Measurements from ENCODE around the gene MEDAG. TPM values are rescaled to one million over a fixed set of nuclear protein-coding genes. Genes with fewer than 3 reads are reported as not detected.

MEDAG gene
- total RNA-seq, 1 donor from 2014 or later: 19.0 TPM

DNA sequence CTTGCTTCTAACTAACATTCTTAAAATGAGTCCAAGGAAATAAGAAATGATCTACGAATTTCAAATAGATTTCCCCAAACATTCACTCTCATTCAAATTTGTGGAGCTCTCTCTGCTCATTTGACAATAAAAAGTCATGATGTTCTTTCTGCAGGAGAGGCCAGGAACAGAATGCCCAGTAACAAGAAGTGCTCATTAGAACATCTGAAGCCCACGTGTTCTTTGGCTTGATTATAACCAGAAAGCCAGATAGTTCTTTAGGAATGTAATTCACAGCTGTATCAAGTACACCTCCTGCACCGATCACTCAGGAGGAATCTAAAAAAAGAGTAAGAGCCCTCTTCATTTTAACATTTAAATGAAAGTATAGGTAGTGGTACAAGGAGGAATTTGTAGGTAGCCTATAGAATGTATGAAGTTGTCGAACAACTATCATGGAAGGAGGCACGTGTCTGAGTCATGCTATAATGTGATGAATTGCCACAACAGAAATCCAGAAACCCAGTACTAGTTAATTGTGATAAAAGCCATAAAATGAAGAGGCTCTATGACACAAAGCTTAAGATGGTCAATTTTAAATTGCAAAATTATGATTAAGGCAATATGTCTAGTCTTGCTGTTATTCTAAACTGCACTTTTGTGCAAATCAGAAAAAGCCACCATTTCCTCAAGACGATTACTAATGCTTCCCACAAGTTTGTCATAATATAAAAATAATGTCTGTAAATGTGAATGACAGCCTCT lies 12.8 kb downstream of the MEDAG start:
- TF ChIP-seq, protein P1, sequence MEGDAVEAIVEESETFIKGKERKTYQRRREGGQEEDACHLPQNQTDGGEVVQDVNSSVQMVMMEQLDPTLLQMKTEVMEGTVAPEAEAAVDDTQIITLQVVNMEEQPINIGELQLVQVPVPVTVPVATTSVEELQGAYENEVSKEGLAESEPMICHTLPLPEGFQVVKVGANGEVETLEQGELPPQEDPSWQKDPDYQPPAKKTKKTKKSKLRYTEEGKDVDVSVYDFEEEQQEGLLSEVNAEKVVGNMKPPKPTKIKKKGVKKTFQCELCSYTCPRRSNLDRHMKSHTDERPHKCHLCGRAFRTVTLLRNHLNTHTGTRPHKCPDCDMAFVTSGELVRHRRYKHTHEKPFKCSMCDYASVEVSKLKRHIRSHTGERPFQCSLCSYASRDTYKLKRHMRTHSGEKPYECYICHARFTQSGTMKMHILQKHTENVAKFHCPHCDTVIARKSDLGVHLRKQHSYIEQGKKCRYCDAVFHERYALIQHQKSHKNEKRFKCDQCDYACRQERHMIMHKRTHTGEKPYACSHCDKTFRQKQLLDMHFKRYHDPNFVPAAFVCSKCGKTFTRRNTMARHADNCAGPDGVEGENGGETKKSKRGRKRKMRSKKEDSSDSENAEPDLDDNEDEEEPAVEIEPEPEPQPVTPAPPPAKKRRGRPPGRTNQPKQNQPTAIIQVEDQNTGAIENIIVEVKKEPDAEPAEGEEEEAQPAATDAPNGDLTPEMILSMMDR (IDR thresholded peaks at IDR 0.05): no peak
- Mint-ChIP-seq H3K27ac (ENCODE audit: unreplicated experiment) (no peak overlapping the region), H3K36me3 (ENCODE audit: low read depth) (peaks cover 14% of the 10 kb centered on the region), H3K9me3 (ENCODE audit: low read depth) (no peaks in the 10 kb centered on the region), H3K27me3 (ENCODE audit: low read depth) (no peaks in the 10 kb centered on the region), H3K4me1 (ENCODE audit: low read depth) (peaks cover 14% of the 10 kb centered on the region), H3K4me3 (ENCODE audit: unreplicated experiment) (no peak overlapping the region)
- no peak for DNase-seq (ENCODE audit: low spot score)

DNA sequence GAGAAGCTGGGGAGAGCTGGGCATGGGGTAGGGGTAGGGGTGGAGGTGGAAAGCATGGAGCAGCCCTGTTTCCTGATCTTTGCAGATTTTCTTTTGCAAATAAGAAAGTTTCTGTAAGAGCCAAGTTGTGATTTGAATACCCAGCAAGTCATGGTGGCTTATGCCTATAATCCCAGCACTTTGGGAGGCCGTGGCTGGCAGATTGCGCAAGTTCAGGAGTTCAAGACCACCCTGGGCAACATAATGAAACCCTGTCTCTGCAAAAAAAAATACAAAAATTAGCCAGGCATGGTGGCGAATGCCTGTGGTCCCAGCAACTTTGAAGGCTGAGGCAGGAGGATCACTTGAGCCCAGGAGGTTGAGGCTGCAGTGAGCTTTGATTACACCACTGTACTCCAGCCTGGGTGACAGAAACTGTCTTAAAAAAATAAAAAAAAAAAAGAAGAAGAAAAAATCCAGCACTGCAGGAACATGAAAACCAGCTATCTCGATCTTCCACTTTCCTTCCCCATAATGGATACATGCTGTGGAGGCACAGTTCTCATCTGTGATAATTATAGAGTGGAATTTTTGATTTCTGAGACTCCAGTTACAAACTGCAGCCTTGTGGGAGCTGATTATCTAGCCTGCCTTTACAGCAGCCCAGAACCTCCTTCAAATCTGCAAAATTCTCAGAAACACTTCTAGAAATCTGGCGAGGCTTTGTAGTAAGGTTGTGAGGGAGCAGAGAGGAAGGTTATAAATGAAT lies 14.3 kb downstream of the MEDAG start:
- H3K9me3 Mint-ChIP-seq (ENCODE audit: low read depth): no peaks in the 10 kb centered on the region
- DNase-seq (ENCODE audit: low spot score): no peak
- TF ChIP-seq, protein P1 (IDR thresholded peaks at IDR 0.05): no peak
- H3K27ac Mint-ChIP-seq (ENCODE audit: unreplicated experiment): no peak overlapping the region
- peaks cover 14% of the 10 kb centered on the region for H3K4me1 Mint-ChIP-seq (ENCODE audit: low read depth)
- H3K27me3 Mint-ChIP-seq (ENCODE audit: low read depth): no peaks in the 10 kb centered on the region
- peaks cover 14% of the 10 kb centered on the region for H3K36me3 Mint-ChIP-seq (ENCODE audit: low read depth)
- H3K4me3 Mint-ChIP-seq (ENCODE audit: unreplicated experiment): no peak overlapping the region

GRCh38 chr13:30923418-30923817 lies 17.3 kb downstream of the MEDAG start:
- peaks cover 23% of the 10 kb centered on the region for H3K4me1 Mint-ChIP-seq (ENCODE audit: low read depth)
- H3K27me3 Mint-ChIP-seq (ENCODE audit: low read depth): no peaks in the 10 kb centered on the region
- no peaks in the 10 kb centered on the region for H3K9me3 Mint-ChIP-seq (ENCODE audit: low read depth)
- TF ChIP-seq, protein P1 (IDR thresholded peaks at IDR 0.05): no peak
- no peak overlapping the region for H3K4me3 Mint-ChIP-seq (ENCODE audit: unreplicated experiment)
- peaks cover 13% of the 10 kb centered on the region for H3K36me3 Mint-ChIP-seq (ENCODE audit: low read depth)
- no peak overlapping the region for H3K27ac Mint-ChIP-seq (ENCODE audit: unreplicated experiment)
- DNase-seq (ENCODE audit: low spot score): no peak

DNA sequence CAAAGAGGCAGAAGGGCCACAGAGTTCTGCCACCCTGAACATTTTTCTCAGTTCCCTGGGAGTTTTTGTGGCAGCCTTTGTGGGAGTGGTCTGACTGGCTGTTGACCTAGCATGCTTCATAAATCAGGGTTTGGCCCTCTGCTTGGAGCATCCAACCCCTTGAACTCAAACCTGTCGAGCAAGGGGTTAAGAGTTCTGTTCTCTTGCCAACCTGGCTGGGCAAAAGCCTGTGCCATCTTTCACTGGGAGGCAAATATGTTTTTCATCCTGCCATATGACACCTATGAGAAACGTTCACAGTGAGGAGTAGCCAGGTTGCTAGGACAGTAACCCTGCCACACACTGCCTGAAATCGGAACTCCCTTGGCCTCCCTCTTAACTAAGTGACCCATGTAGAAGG lies 18.6 kb downstream of the MEDAG start:
- TF ChIP-seq, protein P1 (IDR thresholded peaks at IDR 0.05): no peak
- Mint-ChIP-seq H3K36me3 (ENCODE audit: low read depth) (peaks cover 13% of the 10 kb centered on the region), H3K4me1 (ENCODE audit: low read depth) (peaks cover 10% of the 10 kb centered on the region), H3K27me3 (ENCODE audit: low read depth) (no peaks in the 10 kb centered on the region), H3K9me3 (ENCODE audit: low read depth) (no peaks in the 10 kb centered on the region), H3K27ac (ENCODE audit: unreplicated experiment) (no peak overlapping the region), H3K4me3 (ENCODE audit: unreplicated experiment) (no peak overlapping the region)
- no peak for DNase-seq (ENCODE audit: low spot score)

- no peak overlapping the region for H3K4me3 Mint-ChIP-seq (ENCODE audit: unreplicated experiment)
- H3K9me3 Mint-ChIP-seq (ENCODE audit: low read depth): no peaks in the 10 kb centered on the region
- H3K27ac Mint-ChIP-seq (ENCODE audit: unreplicated experiment): no peak overlapping the region
- peaks cover 9% of the 10 kb centered on the region for H3K4me1 Mint-ChIP-seq (ENCODE audit: low read depth)
- TF ChIP-seq, protein P1 (IDR thresholded peaks at IDR 0.05): no peak
- H3K27me3 Mint-ChIP-seq (ENCODE audit: low read depth): no peaks in the 10 kb centered on the region
- peaks cover 13% of the 10 kb centered on the region for H3K36me3 Mint-ChIP-seq (ENCODE audit: low read depth)
- DNase-seq (ENCODE audit: low spot score): no peak
Observed at GRCh38 chr13:30925429-30925828, 19.4 kb downstream of the MEDAG start.

Measured in chondrocyte (in vitro differentiated cells).